IMR-90 (cell line): Measurements from ENCODE around the gene FBRSL1. TPM values are rescaled to one million over a fixed set of nuclear protein-coding genes. Genes with fewer than 3 reads are reported as not detected.

Experiments used
- ATAC-seq: fragments of 200-7000 bp; cut with Tn5 transposase; 2 replicates; pipeline ENCODE4 v1.9.1; 2020; ENCODE audit warnings: low read depth, mild to moderate bottlenecking, moderate library complexity
- BruUV-seq: library from RNA; stranded (reverse); fragments of 400-500 nt; replicated peaks from 2 replicates; lab custom pipeline; 2021; lab: Mats Ljungman, UMichigan
- CTCF ChIA-PET: fragments of 300-600 bp; formaldehyde crosslinking; extraction: SDS; loops from one replicate; lab custom pipeline; 2021; ENCODE audit warnings: antibody characterized with exemption; lab: Yijun Ruan, JAX
- POLR2A ChIA-PET: fragments of 300-600 bp; sonication (Branson Sonifier 250); formaldehyde crosslinking; loops from one replicate; lab custom pipeline; 2022; ENCODE audit warnings: antibody characterized with exemption; ENCODE audit not compliant: unreplicated experiment; lab: Charles Lee
- DNase-seq: peaks from one replicate; pipeline ENCODE4 v3.0.0; 2013
- H2AFZ ChIP-seq: replicated peaks from 2 replicates; pipeline ENCODE3; 2013; ENCODE audit warnings: low read length, mild to moderate bottlenecking; ENCODE audit not compliant: poor library complexity
- H2AK5ac ChIP-seq: 2 replicates; pipeline ENCODE4 v1.6.1; 2013; ENCODE audit warnings: low read depth, low read length, inconsistent platforms
- H2AK9ac ChIP-seq: replicated peaks from 2 replicates; pipeline ENCODE3; 2013; ENCODE audit warnings: mild to moderate bottlenecking, low read depth, low read length, moderate library complexity; ENCODE audit not compliant: poor library complexity
- H2BK120ac ChIP-seq: 2 replicates; pipeline ENCODE4 v1.6.1; 2013; ENCODE audit warnings: low read depth, low read length, inconsistent platforms
- H2BK15ac ChIP-seq: 3 replicates; pipeline ENCODE4 v1.6.1; 2013; ENCODE audit warnings: low read depth, low read length, inconsistent platforms
- H2BK20ac ChIP-seq: 2 replicates; pipeline ENCODE4 v1.6.1; 2013; ENCODE audit warnings: low read depth, mild to moderate bottlenecking, inconsistent platforms, low read length, moderate library complexity
- H2BK5ac ChIP-seq: 2 replicates; pipeline ENCODE4 v1.6.1; 2013; ENCODE audit warnings: mild to moderate bottlenecking, low read depth, low read length, inconsistent platforms; ENCODE audit not compliant: poor library complexity, severe bottlenecking
- H3K14ac ChIP-seq: replicated peaks from 2 replicates; pipeline ENCODE4 v1.6.1; 2013; ENCODE audit warnings: low read depth, low read length, inconsistent platforms
- H3K18ac ChIP-seq: 2 replicates; pipeline ENCODE4 v1.6.1; 2013; ENCODE audit warnings: low read depth, low read length, control low read depth
- H3K23ac ChIP-seq: 2 replicates; pipeline ENCODE4 v1.6.1; 2013; ENCODE audit warnings: low read depth, low read length, inconsistent platforms
- H3K27ac ChIP-seq: 2 replicates; pipeline ENCODE4 v1.5.1; 2013; ENCODE audit warnings: mild to moderate bottlenecking, control low read depth, low read length; ENCODE audit not compliant: insufficient read depth
- H3K27me3 ChIP-seq: 2 replicates; pipeline ENCODE4 v1.6.1; 2013; ENCODE audit warnings: low read length; ENCODE audit not compliant: control insufficient read depth, insufficient read depth
- H3K36me3 ChIP-seq: 2 replicates; pipeline ENCODE4 v1.6.1; 2013; ENCODE audit warnings: low read length, mixed read lengths; ENCODE audit not compliant: control insufficient read depth, insufficient read depth
- H3K4ac ChIP-seq: 2 replicates; pipeline ENCODE4 v1.6.1; 2013; ENCODE audit warnings: low read depth, low read length, inconsistent platforms
- H3K4me1 ChIP-seq: 2 replicates; pipeline ENCODE4 v1.6.1; 2013; ENCODE audit warnings: low read length, mixed read lengths; ENCODE audit not compliant: control insufficient read depth, insufficient read depth
- H3K4me2 ChIP-seq: 2 replicates; pipeline ENCODE4 v1.6.1; 2013; ENCODE audit warnings: low read depth, mild to moderate bottlenecking, control low read depth, low read length, moderate library complexity
- H3K4me3 ChIP-seq: 2 replicates; pipeline ENCODE4 v1.5.1; 2013; ENCODE audit warnings: low read depth, mild to moderate bottlenecking, control low read depth, low read length, moderate library complexity; ENCODE audit not compliant: insufficient read depth
- H3K56ac ChIP-seq: 2 replicates; pipeline ENCODE4 v1.6.1; 2013; ENCODE audit warnings: low read length, inconsistent platforms; ENCODE audit not compliant: insufficient read depth; ENCODE audit errors: extremely low read depth
- H3K79me1 ChIP-seq, 2 experiments: 2 replicates each; pipeline ENCODE4 v1.6.1; 2013; ENCODE audit warnings: low read length in 2 of 2, inconsistent platforms in 1 of 2, low read depth in 1 of 2
- H3K9ac ChIP-seq: 2 replicates; pipeline ENCODE4 v1.6.1; 2013; ENCODE audit warnings: low read depth, low read length, control low read depth
- H3K9me1 ChIP-seq: 2 replicates; pipeline ENCODE4 v1.6.1; 2013; ENCODE audit warnings: low read length, inconsistent platforms; ENCODE audit not compliant: insufficient read depth
- H3K9me3 ChIP-seq: 2 replicates; pipeline ENCODE4 v1.6.1; 2013; ENCODE audit warnings: low read length; ENCODE audit not compliant: control insufficient read depth, insufficient read depth
- H4K20me1 ChIP-seq: 2 replicates; pipeline ENCODE4 v1.6.1; 2013; ENCODE audit warnings: low read length, inconsistent platforms; ENCODE audit not compliant: insufficient read depth
- H4K5ac ChIP-seq: 2 replicates; pipeline ENCODE4 v1.6.1; 2013; ENCODE audit warnings: mild to moderate bottlenecking, low read depth, low read length, control low read depth
- H4K8ac ChIP-seq, 2 experiments: 2 replicates each; pipeline ENCODE4 v1.6.1; 2013; ENCODE audit warnings: low read depth in 2 of 2, low read length in 2 of 2, control low read depth in 1 of 2, inconsistent platforms in 1 of 2
- H4K91ac ChIP-seq: 2 replicates; pipeline ENCODE4 v1.6.1; 2013; ENCODE audit warnings: low read depth, low read length, inconsistent platforms; ENCODE audit not compliant: insufficient read depth
- BHLHE40 ChIP-seq: fragments of 150-350 bp; IDR thresholded peaks from 2 replicates; pipeline ENCODE4 v1.6.1; 2016; ENCODE audit warnings: mild to moderate bottlenecking, low read depth, low read length
- FOS ChIP-seq: fragments of 150-350 bp; IDR thresholded peaks from 2 replicates; pipeline ENCODE4 v1.6.1; 2016; ENCODE audit warnings: low read depth, low read length
- WGBS, 2 experiments: methylation state at CpG; one replicate each; pipeline versions ENCODE4 v1.1.5 to v1.1.7; 2013; ENCODE audit warnings: missing lambda C conversion rate in 2 of 2; ENCODE audit not compliant: insufficient read length in 1 of 2; ENCODE audit errors: extremely low coverage in 2 of 2; 5-methylcytosine and 5-hydroxymethylcytosine counted together
- dilution Hi-C: fragments of 300-500 bp; cut with HindIII; formaldehyde crosslinking; loops from one replicate; pipeline ENCODE4 v1.14.3; 2018; ENCODE audit warnings: low sequenced_read_pairs; ENCODE audit not compliant: unreplicated experiment
- in situ Hi-C: fragments of 300-500 bp; cut with MboI; formaldehyde crosslinking; loops from 3 replicates; pipeline ENCODE4 v1.14.3; 2019; ENCODE audit warnings: low sequenced_read_pairs, inconsistent platforms, mixed read lengths
- intact Hi-C: fragments of 100-400 bp; cut with micrococcal nuclease; formaldehyde crosslinking; loops from 2 replicates; pipeline ENCODE4 v1.10.0; 2022
- polyA plus RNA-seq, 3 experiments: library from polyadenylated mRNA; depleted of rRNA; stranded (reverse); fragments of >200 nt; gene quantifications; 2 replicates each; pipeline ENCODE4 v1.2.3, GENCODE V29; 2012; ENCODE audit warnings: low replicate concordance in 1 of 3
- total RNA-seq: library from RNA; depleted of rRNA; stranded (reverse); fragments of >200 nt; gene quantifications from 2 replicates; pipeline ENCODE4 v1.2.3, GENCODE V29; 2012
- TF ChIP-seq, protein P1 (sequence below): conservative IDR thresholded peaks from 2 replicates; pipeline ENCODE4 v1.5.1; 2012; ENCODE audit warnings: mild to moderate bottlenecking, low read depth, low read length, improper control_type of control experiment

The FBRSL1 gene
- total and polyA plus RNA-seq, 2 of the 4 experiments (the other 2 are of a cell fraction), result 0.36 to 10.8 TPM

DNA sequence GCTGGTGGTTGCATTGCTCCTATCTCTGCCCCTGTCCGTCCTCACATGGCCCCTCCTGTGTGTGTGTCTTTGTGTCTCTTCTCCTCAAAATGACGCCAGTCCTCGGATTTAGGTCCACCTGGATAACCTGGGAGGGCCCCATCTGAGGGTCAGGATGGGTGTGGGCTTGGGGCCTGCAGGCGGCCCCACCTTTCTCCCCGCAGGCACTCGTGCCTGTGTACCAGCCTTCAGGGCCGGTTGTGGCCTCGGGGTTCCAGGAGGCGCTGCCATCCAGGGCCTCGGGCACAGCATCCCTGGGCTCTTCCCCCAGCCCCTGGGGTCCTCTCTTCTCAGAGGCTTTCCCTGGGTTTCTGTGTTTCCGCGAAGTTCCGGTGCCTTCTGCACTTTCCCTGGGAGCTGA, 65.7 kb downstream of the FBRSL1 start:
- Histone ChIP-seq H3K18ac (no peak overlapping the region), H3K27ac (no peak overlapping the region), H2AK9ac (no peak overlapping the region), H4K8ac (no peak overlapping the region), H3K9me1 (no peaks in the 10 kb centered on the region), H3K27me3 (no peaks in the 10 kb centered on the region), H3K79me1 (0 out of 4 replicates have a peak, but pooled peaks cover 0 to under 1% of the 10 kb centered on the region in 2 experiments), H2BK120ac (no peak overlapping the region), H3K56ac (no peak overlapping the region), H3K14ac (no peak overlapping the region), H3K9me3 (no peaks in the 10 kb centered on the region), H4K5ac (no peak overlapping the region), H2AK5ac (no peak overlapping the region), H4K91ac (no peak overlapping the region), H4K20me1 (no peaks in the 10 kb centered on the region; the same call in 1 of the 2 replicates), H3K4me1 (no peaks in the 10 kb centered on the region), H2BK5ac (no peak overlapping the region), H3K4me3 (no peak overlapping the region), H2BK15ac (no peak overlapping the region), H2BK20ac (no peak overlapping the region), H3K23ac (no peak overlapping the region), H3K4ac (no peak overlapping the region), H3K9ac (no peak overlapping the region), H3K36me3 (no peaks in the 10 kb centered on the region), H3K4me2 (no peak overlapping the region), H2AFZ (no peak overlapping the region)
- ATAC-seq (no peak), DNase-seq (no peak)
- TF ChIP-seq, protein P1, sequence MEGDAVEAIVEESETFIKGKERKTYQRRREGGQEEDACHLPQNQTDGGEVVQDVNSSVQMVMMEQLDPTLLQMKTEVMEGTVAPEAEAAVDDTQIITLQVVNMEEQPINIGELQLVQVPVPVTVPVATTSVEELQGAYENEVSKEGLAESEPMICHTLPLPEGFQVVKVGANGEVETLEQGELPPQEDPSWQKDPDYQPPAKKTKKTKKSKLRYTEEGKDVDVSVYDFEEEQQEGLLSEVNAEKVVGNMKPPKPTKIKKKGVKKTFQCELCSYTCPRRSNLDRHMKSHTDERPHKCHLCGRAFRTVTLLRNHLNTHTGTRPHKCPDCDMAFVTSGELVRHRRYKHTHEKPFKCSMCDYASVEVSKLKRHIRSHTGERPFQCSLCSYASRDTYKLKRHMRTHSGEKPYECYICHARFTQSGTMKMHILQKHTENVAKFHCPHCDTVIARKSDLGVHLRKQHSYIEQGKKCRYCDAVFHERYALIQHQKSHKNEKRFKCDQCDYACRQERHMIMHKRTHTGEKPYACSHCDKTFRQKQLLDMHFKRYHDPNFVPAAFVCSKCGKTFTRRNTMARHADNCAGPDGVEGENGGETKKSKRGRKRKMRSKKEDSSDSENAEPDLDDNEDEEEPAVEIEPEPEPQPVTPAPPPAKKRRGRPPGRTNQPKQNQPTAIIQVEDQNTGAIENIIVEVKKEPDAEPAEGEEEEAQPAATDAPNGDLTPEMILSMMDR, result no peak
- TF ChIP-seq BHLHE40 (no peak), FOS (no peak)
- ChIA-PET CTCF (no interaction called here), POLR2A (no interaction called here)
- intact Hi-C loops (no loop called here), dilution Hi-C loops (no loop called here), in situ Hi-C loops (no loop called here)
- WGBS, 2 experiments, result no CpG with 5 or more reads among the region's 13 CpGs
- no TSS peak for BruUV-seq
